IMR-90 (cell line): Measurements from ENCODE around the gene PTPRN2. TPM values are rescaled to one million over a fixed set of nuclear protein-coding genes. Genes with fewer than 3 reads are reported as not detected.

ENCODE experiments used
- ATAC-seq: fragments of 200-7000 bp; cut with Tn5 transposase; 2 replicates; pipeline ENCODE4 v1.9.1; 2020; ENCODE audit warnings: low read depth, mild to moderate bottlenecking, moderate library complexity
- BruUV-seq: library from RNA; stranded (reverse); fragments of 400-500 nt; replicated peaks from 2 replicates; lab custom pipeline; 2021; lab: Mats Ljungman, UMichigan
- CTCF ChIA-PET: fragments of 300-600 bp; formaldehyde crosslinking; extraction: SDS; loops from one replicate; lab custom pipeline; 2021; ENCODE audit warnings: antibody characterized with exemption; lab: Yijun Ruan, JAX
- POLR2A ChIA-PET: fragments of 300-600 bp; sonication (Branson Sonifier 250); formaldehyde crosslinking; loops from one replicate; lab custom pipeline; 2022; ENCODE audit warnings: antibody characterized with exemption; ENCODE audit not compliant: unreplicated experiment; lab: Charles Lee
- DNase-seq: peaks from one replicate; pipeline ENCODE4 v3.0.0; 2013
- H2AFZ ChIP-seq: replicated peaks from 2 replicates; pipeline ENCODE3; 2013; ENCODE audit warnings: low read length, mild to moderate bottlenecking; ENCODE audit not compliant: poor library complexity
- H2AK5ac ChIP-seq: 2 replicates; pipeline ENCODE4 v1.6.1; 2013; ENCODE audit warnings: low read depth, low read length, inconsistent platforms
- H2AK9ac ChIP-seq: replicated peaks from 2 replicates; pipeline ENCODE3; 2013; ENCODE audit warnings: mild to moderate bottlenecking, low read depth, low read length, moderate library complexity; ENCODE audit not compliant: poor library complexity
- H2BK120ac ChIP-seq: 2 replicates; pipeline ENCODE4 v1.6.1; 2013; ENCODE audit warnings: low read depth, low read length, inconsistent platforms
- H2BK15ac ChIP-seq: 3 replicates; pipeline ENCODE4 v1.6.1; 2013; ENCODE audit warnings: low read depth, low read length, inconsistent platforms
- H2BK20ac ChIP-seq: 2 replicates; pipeline ENCODE4 v1.6.1; 2013; ENCODE audit warnings: low read depth, mild to moderate bottlenecking, inconsistent platforms, low read length, moderate library complexity
- H2BK5ac ChIP-seq: 2 replicates; pipeline ENCODE4 v1.6.1; 2013; ENCODE audit warnings: mild to moderate bottlenecking, low read depth, low read length, inconsistent platforms; ENCODE audit not compliant: poor library complexity, severe bottlenecking
- H3K14ac ChIP-seq: replicated peaks from 2 replicates; pipeline ENCODE4 v1.6.1; 2013; ENCODE audit warnings: low read depth, low read length, inconsistent platforms
- H3K18ac ChIP-seq: 2 replicates; pipeline ENCODE4 v1.6.1; 2013; ENCODE audit warnings: low read depth, low read length, control low read depth
- H3K23ac ChIP-seq: 2 replicates; pipeline ENCODE4 v1.6.1; 2013; ENCODE audit warnings: low read depth, low read length, inconsistent platforms
- H3K27ac ChIP-seq: 2 replicates; pipeline ENCODE4 v1.5.1; 2013; ENCODE audit warnings: mild to moderate bottlenecking, control low read depth, low read length; ENCODE audit not compliant: insufficient read depth
- H3K27me3 ChIP-seq: 2 replicates; pipeline ENCODE4 v1.6.1; 2013; ENCODE audit warnings: low read length; ENCODE audit not compliant: control insufficient read depth, insufficient read depth
- H3K36me3 ChIP-seq: 2 replicates; pipeline ENCODE4 v1.6.1; 2013; ENCODE audit warnings: low read length, mixed read lengths; ENCODE audit not compliant: control insufficient read depth, insufficient read depth
- H3K4ac ChIP-seq: 2 replicates; pipeline ENCODE4 v1.6.1; 2013; ENCODE audit warnings: low read depth, low read length, inconsistent platforms
- H3K4me1 ChIP-seq: 2 replicates; pipeline ENCODE4 v1.6.1; 2013; ENCODE audit warnings: low read length, mixed read lengths; ENCODE audit not compliant: control insufficient read depth, insufficient read depth
- H3K4me2 ChIP-seq: 2 replicates; pipeline ENCODE4 v1.6.1; 2013; ENCODE audit warnings: low read depth, mild to moderate bottlenecking, control low read depth, low read length, moderate library complexity
- H3K4me3 ChIP-seq: 2 replicates; pipeline ENCODE4 v1.5.1; 2013; ENCODE audit warnings: low read depth, mild to moderate bottlenecking, control low read depth, low read length, moderate library complexity; ENCODE audit not compliant: insufficient read depth
- H3K56ac ChIP-seq: 2 replicates; pipeline ENCODE4 v1.6.1; 2013; ENCODE audit warnings: low read length, inconsistent platforms; ENCODE audit not compliant: insufficient read depth; ENCODE audit errors: extremely low read depth
- H3K79me1 ChIP-seq, 2 experiments: 2 replicates each; pipeline ENCODE4 v1.6.1; 2013; ENCODE audit warnings: low read length in 2 of 2, inconsistent platforms in 1 of 2, low read depth in 1 of 2
- H3K9ac ChIP-seq: 2 replicates; pipeline ENCODE4 v1.6.1; 2013; ENCODE audit warnings: low read depth, low read length, control low read depth
- H3K9me1 ChIP-seq: 2 replicates; pipeline ENCODE4 v1.6.1; 2013; ENCODE audit warnings: low read length, inconsistent platforms; ENCODE audit not compliant: insufficient read depth
- H3K9me3 ChIP-seq: 2 replicates; pipeline ENCODE4 v1.6.1; 2013; ENCODE audit warnings: low read length; ENCODE audit not compliant: control insufficient read depth, insufficient read depth
- H4K20me1 ChIP-seq: 2 replicates; pipeline ENCODE4 v1.6.1; 2013; ENCODE audit warnings: low read length, inconsistent platforms; ENCODE audit not compliant: insufficient read depth
- H4K5ac ChIP-seq: 2 replicates; pipeline ENCODE4 v1.6.1; 2013; ENCODE audit warnings: mild to moderate bottlenecking, low read depth, low read length, control low read depth
- H4K8ac ChIP-seq, 2 experiments: 2 replicates each; pipeline ENCODE4 v1.6.1; 2013; ENCODE audit warnings: low read depth in 2 of 2, low read length in 2 of 2, control low read depth in 1 of 2, inconsistent platforms in 1 of 2
- H4K91ac ChIP-seq: 2 replicates; pipeline ENCODE4 v1.6.1; 2013; ENCODE audit warnings: low read depth, low read length, inconsistent platforms; ENCODE audit not compliant: insufficient read depth
- BHLHE40 ChIP-seq: fragments of 150-350 bp; IDR thresholded peaks from 2 replicates; pipeline ENCODE4 v1.6.1; 2016; ENCODE audit warnings: mild to moderate bottlenecking, low read depth, low read length
- CHD1 ChIP-seq: IDR thresholded peaks from 2 replicates; pipeline ENCODE4 v1.6.1; 2012; ENCODE audit warnings: low read depth, low read length, improper control_type of control experiment
- CTCF ChIP-seq: conservative IDR thresholded peaks from 2 replicates; pipeline ENCODE4 v1.5.1; 2012; ENCODE audit warnings: mild to moderate bottlenecking, low read depth, low read length, improper control_type of control experiment
- FOS ChIP-seq: fragments of 150-350 bp; IDR thresholded peaks from 2 replicates; pipeline ENCODE4 v1.6.1; 2016; ENCODE audit warnings: low read depth, low read length
- MAFK ChIP-seq: IDR thresholded peaks from 2 replicates; pipeline ENCODE4 v1.6.1; 2012; ENCODE audit warnings: low read depth, low read length, improper control_type of control experiment
- MAZ ChIP-seq: IDR thresholded peaks from 2 replicates; pipeline ENCODE4 v1.6.1; 2012; ENCODE audit warnings: low read depth, mild to moderate bottlenecking, low read length, improper control_type of control experiment, moderate library complexity, borderline replicate concordance
- NFE2L2 ChIP-seq: fragments of 150-350 bp; IDR thresholded peaks from 2 replicates; pipeline ENCODE4 v1.6.1; 2016; ENCODE audit warnings: low read depth, mild to moderate bottlenecking, low read length
- POLR2A ChIP-seq: IDR thresholded peaks from 2 replicates; pipeline ENCODE4 v1.6.1; 2012; ENCODE audit warnings: mild to moderate bottlenecking, low read depth, low read length
- RCOR1 ChIP-seq: IDR thresholded peaks from 2 replicates; pipeline ENCODE4 v1.6.1; 2012; ENCODE audit warnings: mild to moderate bottlenecking, low read length, improper control_type of control experiment; ENCODE audit not compliant: insufficient replicate concordance
- RFX5 ChIP-seq: IDR thresholded peaks from 2 replicates; pipeline ENCODE4 v1.8.0; 2012; ENCODE audit warnings: low read depth, mild to moderate bottlenecking, low read length, moderate library complexity
- USF2 ChIP-seq: fragments of 150-350 bp; IDR thresholded peaks from 2 replicates; pipeline ENCODE4 v1.6.1; 2017; ENCODE audit warnings: mild to moderate bottlenecking, antibody characterized with exemption, low read length, low read depth
- WGBS, 2 experiments: methylation state at CpG; one replicate each; pipeline versions ENCODE4 v1.1.5 to v1.1.7; 2013; ENCODE audit warnings: missing lambda C conversion rate in 2 of 2; ENCODE audit not compliant: insufficient read length in 1 of 2; ENCODE audit errors: extremely low coverage in 2 of 2; 5-methylcytosine and 5-hydroxymethylcytosine counted together
- dilution Hi-C: fragments of 300-500 bp; cut with HindIII; formaldehyde crosslinking; loops from one replicate; pipeline ENCODE4 v1.14.3; 2018; ENCODE audit warnings: low sequenced_read_pairs; ENCODE audit not compliant: unreplicated experiment
- in situ Hi-C: fragments of 300-500 bp; cut with MboI; formaldehyde crosslinking; loops from 3 replicates; pipeline ENCODE4 v1.14.3; 2019; ENCODE audit warnings: low sequenced_read_pairs, inconsistent platforms, mixed read lengths
- intact Hi-C: fragments of 100-400 bp; cut with micrococcal nuclease; formaldehyde crosslinking; loops from 2 replicates; pipeline ENCODE4 v1.10.0; 2022
- polyA plus RNA-seq, 3 experiments: library from polyadenylated mRNA; depleted of rRNA; stranded (reverse); fragments of >200 nt; gene quantifications; 2 replicates each; pipeline ENCODE4 v1.2.3, GENCODE V29; 2012; ENCODE audit warnings: low replicate concordance in 1 of 3
- total RNA-seq: library from RNA; depleted of rRNA; stranded (reverse); fragments of >200 nt; gene quantifications from 2 replicates; pipeline ENCODE4 v1.2.3, GENCODE V29; 2012

Gene PTPRN2
- total and polyA plus RNA-seq, 2 of the 4 experiments (the other 2 are of a cell fraction), result 0.03 TPM; not detected in 1

GRCh38 chr7:158472596-158472995 is 115.0 kb downstream of the PTPRN2 start:
- Histone ChIP-seq H4K20me1 (no peaks in the 10 kb centered on the region), H2BK120ac (no peak overlapping the region), H3K4me1 (no peaks in the 10 kb centered on the region), H3K23ac (no peak overlapping the region), H3K9me3 (peaks cover 50% of the 10 kb centered on the region), H3K4me3 (no peak overlapping the region), H2BK15ac (no peak overlapping the region), H3K79me1 (no peaks in the 10 kb centered on the region), H2BK20ac (no peak overlapping the region), H3K4ac (no peak overlapping the region), H4K5ac (no peak overlapping the region), H3K18ac (no peak overlapping the region), H2AK5ac (no peak overlapping the region), H2BK5ac (no peak overlapping the region), H2AK9ac (no peak overlapping the region), H3K56ac (no peak overlapping the region), H3K9me1 (no peaks in the 10 kb centered on the region), H3K4me2 (no peak overlapping the region), H3K27ac (no peak overlapping the region), H2AFZ (no peak overlapping the region), H3K36me3 (no peaks in the 10 kb centered on the region), H4K8ac (no peak overlapping the region), H3K14ac (no peak overlapping the region), H3K27me3 (no peaks in the 10 kb centered on the region), H3K9ac (no peak overlapping the region), H4K91ac (no peak overlapping the region)
- ATAC-seq (no peak), DNase-seq (no peak)
- BruUV-seq, result no TSS peak
- intact Hi-C loops (no loop called here), dilution Hi-C loops (no loop called here), in situ Hi-C loops (no loop called here)
- 36% methylated on average over 7 of the region's 11 CpGs; no CpG with 5 or more reads in 1 of the 2 experiments for WGBS, 2 experiments
- ChIA-PET POLR2A (no interaction called here), CTCF (no interaction called here)
- TF ChIP-seq NFE2L2 (no peak), USF2 (no peak), CHD1 (no peak), RCOR1 (no peak), CTCF (no peak), POLR2A (no peak), RFX5 (no peak), BHLHE40 (no peak), MAFK (no peak), MAZ (no peak), FOS (no peak)
